Measurements from ENCODE around the gene SNED1.

The SNED1 gene

GRCh38 chr2:241066893-241067341 is 68.5 kb downstream of the SNED1 start:
- DNase-seq (ENCODE audit: low read depth), result no peak
- no peak overlapping the region for H3K4me3 ChIP-seq (ENCODE audit: low read length)
- peak; percentile 19 for TF ChIP-seq CTCF (conservative IDR thresholded peaks at IDR 0.05; ENCODE audit: low read length)

DNA sequence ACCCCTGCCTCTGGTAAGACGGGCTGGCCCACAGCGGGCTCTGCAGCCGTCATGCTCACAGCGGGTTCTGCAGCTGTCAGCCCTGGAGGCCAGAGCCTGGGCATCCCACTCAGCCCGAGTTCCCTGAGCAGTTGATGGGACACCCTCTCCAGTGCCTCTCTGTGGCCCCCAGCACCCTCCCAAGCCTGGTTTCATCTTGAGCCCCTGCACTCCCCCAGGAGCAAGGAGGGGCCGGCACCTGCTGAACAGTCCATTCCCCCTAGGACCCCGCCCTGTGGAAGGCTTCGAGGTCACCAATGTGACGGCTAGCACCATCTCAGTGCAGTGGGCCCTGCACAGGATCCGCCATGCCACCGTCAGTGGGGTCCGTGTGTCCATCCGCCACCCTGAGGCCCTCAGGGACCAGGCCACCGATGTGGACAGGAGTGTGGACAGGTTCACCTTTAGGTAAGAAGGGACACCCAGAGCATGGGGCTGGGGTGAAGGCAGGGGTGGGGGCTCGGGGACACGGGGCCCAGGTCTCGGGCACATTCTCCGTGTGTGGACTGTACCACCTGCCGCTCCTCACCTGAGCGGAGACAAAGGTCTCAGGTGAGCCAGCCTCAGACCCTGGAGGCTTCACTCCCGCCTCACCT is 69.2 kb downstream of the SNED1 start:
- H3K4me3 ChIP-seq (ENCODE audit: low read length), result no peak overlapping the region
- DNase-seq (ENCODE audit: low read depth), result no peak
- TF ChIP-seq CTCF (conservative IDR thresholded peaks at IDR 0.05; ENCODE audit: low read length), result no peak

DNA sequence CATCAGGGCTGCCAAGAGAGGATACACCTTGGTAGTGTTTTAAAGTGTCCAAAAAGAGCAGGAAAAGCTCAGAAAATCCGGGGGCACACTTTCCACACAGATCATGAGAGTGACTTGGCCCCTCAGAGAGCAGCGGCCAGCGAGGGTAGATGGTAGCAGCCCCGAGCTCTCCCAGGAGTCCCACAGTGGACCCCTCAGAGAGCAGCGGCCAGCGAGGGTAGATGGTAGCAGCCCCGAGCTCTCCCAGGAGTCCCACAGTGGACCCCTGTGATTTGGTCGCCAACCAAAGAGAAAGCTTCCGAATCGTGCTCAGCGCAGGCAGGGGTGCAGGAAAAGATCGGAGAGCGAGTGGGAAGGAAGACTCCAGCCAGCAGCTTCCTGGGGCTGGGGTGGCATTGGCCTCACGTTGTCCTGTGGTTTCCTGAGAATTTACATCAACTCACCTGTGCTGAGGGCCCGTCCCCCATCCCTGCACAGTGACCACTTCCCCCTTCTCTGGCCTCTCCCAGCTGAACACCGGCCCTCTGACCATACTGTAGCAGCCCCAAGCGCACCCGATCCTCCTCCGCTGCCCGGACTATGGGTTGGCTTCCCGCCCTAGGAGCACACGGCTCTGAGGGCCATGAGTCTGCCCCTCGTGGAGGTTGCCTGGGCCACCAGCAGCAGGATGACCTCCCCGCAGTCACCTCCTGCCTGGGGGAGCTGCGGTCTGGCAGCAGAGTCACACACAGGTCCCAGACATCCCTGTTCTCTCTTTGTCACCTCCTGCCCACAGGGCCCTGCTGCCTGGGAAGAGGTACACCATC is 69.9 kb downstream of the SNED1 start:
- no peak for TF ChIP-seq CTCF (conservative IDR thresholded peaks at IDR 0.05; ENCODE audit: low read length)
- H3K4me3 ChIP-seq (ENCODE audit: low read length), result no peak overlapping the region
- DNase-seq (ENCODE audit: low read depth), result no peak

DNA sequence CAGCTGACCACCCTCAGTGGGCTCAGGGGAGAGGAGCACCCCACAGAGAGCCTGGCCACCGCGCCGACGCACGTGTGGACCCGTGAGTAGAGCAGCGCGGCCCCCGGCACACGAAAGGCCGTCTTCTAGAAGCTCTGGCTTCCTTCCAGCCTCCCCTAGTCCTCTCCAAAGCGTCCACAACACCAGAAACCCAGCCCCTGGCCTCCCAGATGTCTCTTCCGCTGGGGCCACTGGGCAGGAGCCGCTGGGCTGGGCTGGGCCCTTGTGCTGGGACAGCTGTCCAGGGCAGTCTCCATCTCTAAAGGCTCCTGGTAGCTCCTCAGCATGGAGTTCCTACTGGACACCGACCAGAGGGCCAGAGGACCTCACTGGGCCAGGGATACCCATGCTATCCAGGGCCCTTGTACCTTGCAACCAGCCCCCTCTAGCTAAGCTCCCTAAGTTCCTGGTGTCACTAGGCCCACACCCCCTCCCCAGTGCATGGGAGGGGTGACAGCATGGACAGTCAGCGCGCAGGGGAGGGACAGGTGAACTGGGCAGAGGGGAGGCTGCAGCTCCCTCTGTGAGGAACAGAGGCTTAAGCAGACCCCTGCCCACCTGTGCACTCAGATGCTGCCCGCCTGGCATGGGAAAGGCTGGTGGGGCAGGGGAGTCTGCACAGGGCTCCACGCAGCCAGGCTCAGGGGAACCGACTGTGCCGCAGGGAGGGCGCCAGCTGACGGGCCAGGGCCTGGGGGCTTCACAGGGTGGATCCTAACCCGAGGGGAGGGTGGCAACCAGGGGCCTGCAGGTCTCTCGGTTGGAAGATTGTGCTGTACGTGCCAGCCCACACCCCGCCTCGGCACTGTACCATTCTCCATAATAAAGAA is 70.8 kb downstream of the SNED1 start:
- no peak for DNase-seq (ENCODE audit: low read depth)
- no peak for TF ChIP-seq CTCF (conservative IDR thresholded peaks at IDR 0.05; ENCODE audit: low read length)
- H3K4me3 ChIP-seq (ENCODE audit: low read length), result no peak overlapping the region

GRCh38 chr2:241069821-241070281 is 71.4 kb downstream of the SNED1 start:
- no peak for DNase-seq (ENCODE audit: low read depth)

GRCh38 chr2:241070361-241070760 is 71.9 kb downstream of the SNED1 start:
- H3K4me3 ChIP-seq (ENCODE audit: low read length), result no peak overlapping the region
- DNase-seq (ENCODE audit: low read depth), result no peak
- no peak for TF ChIP-seq CTCF (conservative IDR thresholded peaks at IDR 0.05; ENCODE audit: low read length)

More at GRCh38 chr2:241069821-241070281, 71.4 kb downstream of the SNED1 start:
- TF ChIP-seq CTCF (conservative IDR thresholded peaks at IDR 0.05; ENCODE audit: low read length), result no peak
- no peak overlapping the region for H3K4me3 ChIP-seq (ENCODE audit: low read length)

Data from AG10803 (cell line).